Heart left ventricle (tissue), 13 donors: ENCODE results near the gene BRK1.
"Not testable (repeated sequence)": the region's sequence is repeated elsewhere in the genome, so short reads cannot be mapped to it uniquely, and the experiment has no call there.

ENCODE experiments used
- CTCF ChIP-seq, 12 donors: fragments of 200-600 bp; sonication (generic) in 4 of 12; IDR thresholded peaks; one replicate each; pipeline versions ENCODE4 v1.5.0 to v1.8.0; 2018 to 2022; ENCODE audit warnings: antibody characterized with exemption in 12 of 12, mild to moderate bottlenecking in 5 of 12
- POLR2A ChIP-seq, 2 donors: fragments of 450-650 bp; IDR thresholded peaks; one replicate each; pipeline ENCODE4 v1.6.1; 2017; ENCODE audit warnings: antibody characterized with exemption in 2 of 2, mild to moderate bottlenecking in 2 of 2, moderate library complexity in 2 of 2
- donor health status: ischemic (EF 13 %, LVEDD 7.1; RV severe dilation, severe dysfunction).
- donor health status: DM: no; HTN: yes; CAD: no.
- donor health status: DM: no; HTN: no; CAD: no.
- donor health status: ischemic (EF 25% LVEDD 6.9; RV normal size, moderate dysfunction).
- donor health status: ischemic (EF 25% LVEDD 5.7; RV mildly dilated, moderate dysfunction).
- donor health status: ischemic (EF 35%, LVEDD 5.7; RV mildly dilated, moderate dysfunction).
- donor health status: nonischemic (EF 11% LVEDD 7.7; RV severe dilation, severe dysfunction).
- donor health status: DM: yes; HTN: yes; CAD: no.
- donor health status: PGD.
- donor health status: ischemic (EF 29% LVEDD 5.4; RV normal size, mild dysfunction).
- donor health status: nonischemic (EF 23%, LVEDD 6.1; RV moderate dilation, normal function).

- not testable (repeated sequence) for TF ChIP-seq CTCF, POLR2A (IDR thresholded peaks at IDR 0.05)
These were observed 48.7 kb downstream of the BRK1 start for GRCh38 chr3:10164201-10164545.
